Airway epithelial cell (primary cell): Measurements from ENCODE around the gene PRAMEF13. TPM values are rescaled to one million over a fixed set of nuclear protein-coding genes. Genes with fewer than 3 reads are reported as not detected.

Source experiments
- total RNA-seq: library from RNA; depleted of rRNA; stranded (reverse); fragments of >200 nt; gene quantifications from 2 replicates; pipeline ENCODE4 v1.2.3, GENCODE V29; 2015

Gene PRAMEF13, protein sequence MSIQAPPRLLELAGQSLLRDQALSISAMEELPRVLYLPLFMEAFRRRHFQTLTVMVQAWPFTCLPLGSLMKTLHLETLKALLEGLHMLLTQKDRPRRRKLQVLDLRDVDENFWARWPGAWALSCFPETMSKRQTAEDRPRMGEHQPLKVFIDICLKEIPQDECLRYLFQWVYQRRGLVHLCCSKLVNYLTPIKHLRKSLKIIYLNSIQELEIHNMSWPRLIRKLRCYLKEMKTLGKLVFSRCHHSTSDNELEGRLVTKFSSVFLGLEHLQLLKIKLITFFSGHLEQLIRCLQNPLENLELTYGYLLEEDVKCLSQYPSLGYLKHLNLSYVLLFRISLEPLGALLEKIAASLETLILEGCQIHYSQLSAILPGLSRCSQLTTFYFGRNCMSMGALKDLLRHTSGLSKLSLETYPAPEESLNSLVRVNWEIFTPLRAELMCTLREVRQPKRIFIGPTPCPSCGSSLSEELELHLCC
- total RNA-seq, result not detected in 2 replicates

GRCh38 chr1:13201309-13201708, at the start of gene PRAMEF13:
Gene PRAMEF13 (minus strand): TSS chr1:13201409. CDS start chr1:13199589, 1,820 bp downstream.

DNA sequence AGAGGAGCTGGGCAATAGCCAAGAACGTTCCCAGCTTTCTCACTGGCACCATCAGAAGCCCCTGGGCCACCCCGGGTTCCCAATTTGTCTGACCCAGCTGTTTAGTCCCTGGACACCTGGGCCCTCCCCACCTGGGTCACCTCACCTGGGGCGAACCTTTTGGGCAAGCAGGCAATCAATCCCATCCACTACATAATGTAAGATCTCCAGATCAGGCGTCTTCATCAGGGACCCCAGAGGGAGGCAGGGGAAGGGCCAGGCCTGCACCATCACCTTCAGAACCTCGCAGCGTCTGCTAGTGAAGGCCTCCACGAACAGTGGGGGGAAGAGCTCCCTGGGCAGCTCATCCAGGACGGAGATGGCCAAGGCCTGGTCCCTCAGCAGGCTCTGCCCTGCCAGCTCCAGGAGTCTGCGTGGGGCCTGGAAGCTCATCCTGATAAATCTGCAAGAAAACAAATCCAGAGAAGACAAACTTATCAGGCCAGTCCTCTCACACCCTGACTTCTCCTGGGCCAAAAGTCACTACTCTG, 24.5 kb upstream of the PRAMEF13 start, which contains the start of gene PRAMEF18:
Gene PRAMEF18, minus strand, starts transcription at position 480 of the 530 bp plus-strand sequence. Its CDS starts 48 bp downstream, at position 432.

DNA sequence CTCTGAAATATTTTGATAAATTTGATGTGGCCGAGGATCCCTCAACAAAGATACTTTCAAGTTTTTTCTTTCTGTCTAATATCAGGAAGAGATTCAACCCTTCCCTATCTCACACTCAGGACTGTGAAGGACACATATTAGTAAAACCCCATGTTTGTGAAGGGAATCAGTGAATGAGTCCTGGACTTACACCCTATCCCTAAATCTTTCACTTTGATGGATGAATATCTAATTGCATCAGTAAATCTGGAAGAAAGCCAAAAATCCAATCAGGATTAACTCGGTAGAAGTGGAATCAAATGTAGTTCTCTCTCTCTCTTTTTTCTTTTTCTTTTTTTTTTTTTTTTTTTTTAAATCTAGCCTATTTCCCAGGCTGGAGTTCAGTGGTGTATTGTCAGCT, 29.7 kb downstream of the PRAMEF13 start, which contains the start of gene PRAMEF9:
Gene PRAMEF9, plus strand, starts transcription at position 301 of the 400 bp plus-strand sequence. CDS start 3,433 bp downstream, outside the sequence.

GRCh38 chr1:13165531-13165930, 35.7 kb downstream of the PRAMEF13 start, which contains the start of gene HNRNPCL4:
Gene HNRNPCL4 (minus strand): TSS chr1:13165631. CDS start chr1:13165467, 164 bp downstream.

GRCh38 chr1:13155909-13156308, 45.3 kb downstream of the PRAMEF13 start, which contains the start of gene PRAMEF26:
Gene PRAMEF26 (minus strand): TSS chr1:13156009. CDS start chr1:13153095, 2,914 bp downstream.

Other genes starting within 250 kb of the PRAMEF13 start
- gene PRAMEF27, start 144.8 kb downstream of the PRAMEF13 start, total RNA-seq, result not detected in 2 replicates
- gene HNRNPCL3, start 140.6 kb downstream of the PRAMEF13 start, total RNA-seq, result not detected in 2 replicates
- not detected in 2 replicates for gene PRAMEF25, start 130.6 kb downstream of the PRAMEF13 start, total RNA-seq
- gene HNRNPCL2, start 84.6 kb downstream of the PRAMEF13 start, total RNA-seq, result not detected in 2 replicates
- not detected in 2 replicates for gene PRAMEF26, start 45.4 kb downstream of the PRAMEF13 start, total RNA-seq
- not detected in 2 replicates for gene HNRNPCL4, start 35.8 kb downstream of the PRAMEF13 start, total RNA-seq
- gene PRAMEF9, start 29.6 kb downstream of the PRAMEF13 start, total RNA-seq, result not detected in 2 replicates
- gene PRAMEF18, start 24.7 kb upstream of the PRAMEF13 start, total RNA-seq, result not detected in 2 replicates
- gene PRAMEF5, start 52.8 kb upstream of the PRAMEF13 start, total RNA-seq, result not detected in 2 replicates
- not detected in 2 replicates for gene PRAMEF8, start 83.7 kb upstream of the PRAMEF13 start, total RNA-seq
- gene PRAMEF33, start 102.1 kb upstream of the PRAMEF13 start, total RNA-seq, result not detected in 2 replicates
- not detected in 2 replicates for gene PRAMEF15, start 114.2 kb upstream of the PRAMEF13 start, total RNA-seq
- gene PRAMEF14, start 145.7 kb upstream of the PRAMEF13 start, total RNA-seq, result not detected in 2 replicates
- not detected in 2 replicates for gene PRAMEF19, start 170.5 kb upstream of the PRAMEF13 start, total RNA-seq
- gene PRAMEF17, start 188.2 kb upstream of the PRAMEF13 start, total RNA-seq, result not detected in 2 replicates
- not detected in 2 replicates for gene PRAMEF20, start 209.0 kb upstream of the PRAMEF13 start, total RNA-seq